K562 (cell line): ENCODE measurements around the gene MRPL37. TPM values are rescaled to one million over a fixed set of nuclear protein-coding genes. Genes with fewer than 3 reads are reported as not detected.

Experiments used
- ATAC-seq: fragments of 200-7000 bp; cut with Tn5 transposase; 3 replicates; pipeline ENCODE4 v1.9.1; 2020; ENCODE audit warnings: moderate library complexity
- BruUV-seq: library from RNA; stranded (reverse); fragments of 400-500 nt; replicated peaks from 2 replicates; lab custom pipeline; 2021; lab: Mats Ljungman, UMichigan
- CTCF ChIA-PET: fragments of 300-600 bp; formaldehyde crosslinking; extraction: SDS; loops from one replicate; lab custom pipeline; 2021; ENCODE audit warnings: low intra/inter-chr PET ratio; lab: Yijun Ruan, JAX
- POLR2A ChIA-PET: fragments of 300-600, 350-650 bp; sonication (Branson Sonifier 250); formaldehyde crosslinking; extraction: SDS; loops from one replicate; lab custom pipeline; 2021; ENCODE audit warnings: antibody characterized with exemption, inconsistent platforms; lab: Yijun Ruan, JAX
- DNase-seq, 4 experiments: peaks; one replicate each; pipeline versions ENCODE4 v3.0.0 to v3.0.0-alpha.2; 2011 to 2018; ENCODE audit warnings: low spot score in 3 of 4, mixed read lengths in 3 of 4; ENCODE audit errors: extremely low read depth in 1 of 4
- FAIRE-seq: peaks from 2 replicates; lab custom pipeline; 2011; peaks lifted over from hg19 to GRCh38; lab: Jason Lieb, UNC
- H2AFZ ChIP-seq: 2 replicates; pipeline ENCODE4 v1.6.0; 2011; ENCODE audit warnings: low read depth, low read length, control low read depth, inconsistent platforms
- H3K27ac ChIP-seq: fragments of 200-600 bp; 3 replicates; pipeline ENCODE4 v1.8.0; 2011; ENCODE audit warnings: low read depth, mild to moderate bottlenecking, control low read depth, inconsistent platforms, low read length, moderate library complexity, mixed read lengths; ENCODE audit errors: extremely low read depth
- H3K27me3 ChIP-seq, 2 experiments: fragments of 300-600 bp in 1 of 2; 2 replicates in 1 of 2; 3 replicates in 1 of 2; pipeline versions ENCODE4 v1.6.0 to v1.8.0; 2011; ENCODE audit warnings: inconsistent platforms in 2 of 2, low read length in 2 of 2, mild to moderate bottlenecking in 1 of 2, mixed read lengths in 1 of 2, moderate library complexity in 1 of 2; ENCODE audit not compliant: control insufficient read depth in 2 of 2, insufficient read depth in 2 of 2
- H3K36me3 ChIP-seq: fragments of 300-600 bp; 3 replicates; pipeline ENCODE4 v1.8.0; 2011; ENCODE audit warnings: mild to moderate bottlenecking, low read length, inconsistent platforms; ENCODE audit not compliant: control insufficient read depth, insufficient read depth
- H3K4me1 ChIP-seq, 2 experiments: fragments of 200-600 bp in 1 of 2; replicated peaks in 1 of 2; 2 replicates in 1 of 2; 3 replicates in 1 of 2; pipeline versions ENCODE4 v1.5.1 to v1.8.0; 2011; ENCODE audit warnings: inconsistent platforms in 2 of 2, low read length in 2 of 2, mild to moderate bottlenecking in 1 of 2, mixed read lengths in 1 of 2, moderate library complexity in 1 of 2; ENCODE audit not compliant: control insufficient read depth in 2 of 2, insufficient read depth in 2 of 2
- H3K4me2 ChIP-seq: 2 replicates; pipeline ENCODE4 v1.6.1; 2011; ENCODE audit warnings: low read length, control low read depth, inconsistent platforms, mixed read lengths; ENCODE audit not compliant: insufficient read depth
- H3K4me3 ChIP-seq: fragments of 200-600 bp; sonication (generic), shearing (Covaris generic); 2 replicates; pipeline ENCODE4 v1.5.1; 2016; ENCODE audit warnings: control low read depth, inconsistent platforms
- H3K79me2 ChIP-seq: fragments of 200-600 bp; 3 replicates; pipeline ENCODE4 v1.8.0; 2011; ENCODE audit warnings: low read length, inconsistent platforms; ENCODE audit not compliant: control insufficient read depth, insufficient read depth
- H3K9ac ChIP-seq, 2 experiments: 2 replicates each; pipeline versions ENCODE4 v1.6.0 to v1.6.1; 2011; ENCODE audit warnings: low read depth in 2 of 2, low read length in 2 of 2, control low read depth in 1 of 2, inconsistent platforms in 1 of 2, mild to moderate bottlenecking in 1 of 2, mixed read lengths in 1 of 2; ENCODE audit not compliant: insufficient read depth in 1 of 2
- H3K9me1 ChIP-seq: one replicate; pipeline ENCODE4 v1.6.0; 2011; ENCODE audit warnings: inconsistent platforms, mild to moderate bottlenecking, low read length, moderate library complexity; ENCODE audit not compliant: control insufficient read depth, insufficient read depth
- H3K9me3 ChIP-seq: replicated peaks from 2 replicates; pipeline ENCODE4 v1.5.1; 2011; ENCODE audit warnings: low read depth, low read length, inconsistent platforms; ENCODE audit not compliant: control insufficient read depth, insufficient read depth
- H4K20me1 ChIP-seq: replicated peaks from 2 replicates; pipeline ENCODE4 v1.6.1; 2011; ENCODE audit warnings: low read length, inconsistent platforms, mixed read lengths; ENCODE audit not compliant: control insufficient read depth, insufficient read depth
- CHCHD3 ChIP-seq: fragments of 250-450 bp; sonication (Bioruptor Pico); IDR thresholded peaks from 2 replicates; pipeline ENCODE4 v2.1.2; 2022; ENCODE audit warnings: mild to moderate bottlenecking
- NCOA2 ChIP-seq, 2 experiments: fragments of 450-650 bp; IDR thresholded peaks; 2 replicates each; pipeline ENCODE4 v1.6.1; 2018; ENCODE audit warnings: mild to moderate bottlenecking in 2 of 2, moderate library complexity in 1 of 2; ENCODE audit not compliant: partially characterized antibody in 2 of 2
- PHTF2 ChIP-seq: fragments of 250-450 bp; sonication (Bioruptor Pico); IDR thresholded peaks from 2 replicates; pipeline ENCODE4 v1.5.0; 2021; ENCODE audit warnings: mild to moderate bottlenecking
- POLR2H ChIP-seq: IDR thresholded peaks from 2 replicates; pipeline ENCODE4 v1.6.1; 2016; ENCODE audit warnings: missing genetic modification characterization, low read depth, mild to moderate bottlenecking, control low read depth, missing compliant biosample characterization, moderate library complexity
- ZFPM2 ChIP-seq: fragments of 250-450 bp; sonication (Bioruptor Pico); IDR thresholded peaks from 2 replicates; pipeline ENCODE4 v1.5.1; 2022; ENCODE audit warnings: mild to moderate bottlenecking
- ZNF140 ChIP-seq: fragments of 250-450 bp; sonication (Bioruptor Pico); IDR thresholded peaks from 2 replicates; pipeline ENCODE4 v1.8.0; 2021; ENCODE audit warnings: moderate library complexity, mild to moderate bottlenecking, inconsistent platforms
- ZNF354B ChIP-seq: fragments of 250-450 bp; sonication (Bioruptor Pico); IDR thresholded peaks from 2 replicates; pipeline ENCODE4 v1.4.0; 2020
- ZNF695 ChIP-seq: fragments of 450-650 bp; formaldehyde crosslinking; IDR thresholded peaks from 2 replicates; pipeline ENCODE4 v1.4.0; 2020; ENCODE audit warnings: mild to moderate bottlenecking, moderate library complexity
- ZNF75A ChIP-seq: fragments of 450-650 bp; formaldehyde crosslinking; IDR thresholded peaks from 2 replicates; pipeline ENCODE4 v1.4.0; 2020; ENCODE audit warnings: mild to moderate bottlenecking
- WGBS: fragments of 100-300 bp; shearing (Covaris generic); methylation state at CpG from one replicate; pipeline ENCODE4 v1.1.6; 2016; ENCODE audit warnings: low coverage, mixed read lengths; ENCODE audit not compliant: insufficient coverage; ENCODE audit errors: missing lambda C conversion rate; 5-methylcytosine and 5-hydroxymethylcytosine counted together
- in situ Hi-C: fragments of 300-500 bp; cut with MboI; formaldehyde crosslinking; loops from 4 replicates; pipeline ENCODE4 v1.15.0; 2018; ENCODE audit warnings: inconsistent platforms, mixed read lengths
- intact Hi-C: fragments of 100-400 bp; cut with micrococcal nuclease; formaldehyde crosslinking; loops from 2 replicates; pipeline ENCODE4 v1.14.2; 2022
- polyA plus RNA-seq, 8 experiments: library from polyadenylated mRNA; depleted of rRNA in 4 of 8; stranded (reverse) in 5 of 8; unstranded in 3 of 8; fragments of >200 nt; fragmentation: Nextera tagmentation in 2 of 8; fragmentation: Illumina TruSeq in 1 of 8; extraction: Ambion mirVana in 2 of 8; extraction: Trizol in 1 of 8; gene quantifications; 2 replicates each; pipeline versions ENCODE4 v1.2.1 to v1.2.3, GENCODE V29; 2011 to 2014; ENCODE audit warnings: inconsistent platforms in 1 of 8, missing spikeins in 1 of 8
- total RNA-seq, 7 experiments: library from RNA; depleted of rRNA in 6 of 7; stranded (reverse); fragments of >200 nt in 6 of 7; fragmentation: Illumina TruSeq in 2 of 7; extraction: Trizol in 2 of 7; gene quantifications; 2 replicates each; pipeline versions ENCODE4 v1.2.1 to v1.2.3, GENCODE V29; 2011 to 2021; ENCODE audit warnings: low replicate concordance in 1 of 7
- TF ChIP-seq, protein P1 (sequence below): IDR thresholded peaks from 3 replicates; pipeline ENCODE4 v1.6.1; 2011; ENCODE audit warnings: borderline replicate concordance, mild to moderate bottlenecking; ENCODE audit not compliant: insufficient read length, insufficient read depth
- TF ChIP-seq, protein P2 (sequence below): fragments of 450-650 bp; conservative IDR thresholded peaks from 2 replicates; pipeline ENCODE4 v1.6.1; 2016; ENCODE audit warnings: missing genetic modification characterization, low read depth, mild to moderate bottlenecking, missing compliant biosample characterization, moderate library complexity
- TF ChIP-seq, protein P3 (sequence below): fragments of 250-450 bp; sonication (Bioruptor Pico); IDR thresholded peaks from 2 replicates; pipeline ENCODE4 v1.5.0; 2020; ENCODE audit warnings: mild to moderate bottlenecking

The MRPL37 gene
- total and polyA plus RNA-seq, 9 of the 15 experiments (the other 6 are each of a cell fraction or from before 2014, with no cell fraction given): 52.2 to 303 (median 180) TPM

DNA sequence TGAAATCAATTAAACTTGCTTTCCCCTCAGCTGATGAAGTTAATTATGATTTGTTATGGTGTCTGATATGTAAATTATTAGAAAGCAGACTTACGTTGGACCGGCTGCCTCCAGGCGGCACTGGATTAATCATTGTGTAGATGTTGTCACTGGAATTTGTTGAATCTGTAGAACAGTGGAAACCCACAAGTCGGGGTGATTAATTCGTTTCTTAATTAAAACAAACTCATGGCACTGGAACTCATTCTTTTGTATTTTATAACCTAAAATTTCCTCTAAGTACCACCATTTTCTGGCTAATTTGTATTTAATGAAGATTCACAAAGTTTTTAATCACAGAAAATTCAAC lies 39.0 kb downstream of the MRPL37 start:
- Histone ChIP-seq H3K9me1 (no peaks in the 10 kb centered on the region), H3K4me3 (no peak overlapping the region), H4K20me1 (0 out of 2 replicates have a peak, but pooled peaks cover 3% of the 10 kb centered on the region), H3K4me1 (no peaks in the 10 kb centered on the region), H3K9ac (no peak overlapping the region), H3K79me2 (no peaks in the 10 kb centered on the region), H2AFZ (no peak overlapping the region), H3K9me3 (no peaks in the 10 kb centered on the region), H3K27ac (no peak overlapping the region), H3K4me2 (no peak overlapping the region), H3K27me3 (no peaks in the 10 kb centered on the region), H3K36me3 (peaks cover 71% of the 10 kb centered on the region)
- CTCF ChIA-PET: no interaction called here
- in situ Hi-C loops: no loop called here
- BruUV-seq: no TSS peak
- whole genome bisulfite sequencing: 86% methylated on average over 5 of the region's 5 CpGs
- FAIRE-seq (no peak), ATAC-seq (no peak), DNase-seq (no peak)
- TF ChIP-seq, protein P1, sequence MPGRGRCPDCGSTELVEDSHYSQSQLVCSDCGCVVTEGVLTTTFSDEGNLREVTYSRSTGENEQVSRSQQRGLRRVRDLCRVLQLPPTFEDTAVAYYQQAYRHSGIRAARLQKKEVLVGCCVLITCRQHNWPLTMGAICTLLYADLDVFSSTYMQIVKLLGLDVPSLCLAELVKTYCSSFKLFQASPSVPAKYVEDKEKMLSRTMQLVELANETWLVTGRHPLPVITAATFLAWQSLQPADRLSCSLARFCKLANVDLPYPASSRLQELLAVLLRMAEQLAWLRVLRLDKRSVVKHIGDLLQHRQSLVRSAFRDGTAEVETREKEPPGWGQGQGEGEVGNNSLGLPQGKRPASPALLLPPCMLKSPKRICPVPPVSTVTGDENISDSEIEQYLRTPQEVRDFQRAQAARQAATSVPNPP: no peak
- TF ChIP-seq, protein P2, sequence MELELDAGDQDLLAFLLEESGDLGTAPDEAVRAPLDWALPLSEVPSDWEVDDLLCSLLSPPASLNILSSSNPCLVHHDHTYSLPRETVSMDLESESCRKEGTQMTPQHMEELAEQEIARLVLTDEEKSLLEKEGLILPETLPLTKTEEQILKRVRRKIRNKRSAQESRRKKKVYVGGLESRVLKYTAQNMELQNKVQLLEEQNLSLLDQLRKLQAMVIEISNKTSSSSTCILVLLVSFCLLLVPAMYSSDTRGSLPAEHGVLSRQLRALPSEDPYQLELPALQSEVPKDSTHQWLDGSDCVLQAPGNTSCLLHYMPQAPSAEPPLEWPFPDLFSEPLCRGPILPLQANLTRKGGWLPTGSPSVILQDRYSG: no peak
- no peak for TF ChIP-seq ZNF75A (CRISPR knock-in tag)
- no peak for TF ChIP-seq CHCHD3
- TF ChIP-seq PHTF2: no peak
- TF ChIP-seq POLR2H (tag): no peak
- no peak for TF ChIP-seq NCOA2 (IDR thresholded peaks at IDR 0.05; ENCODE audit: partially characterized antibody in 2 of 2)
- TF ChIP-seq, protein P3, sequence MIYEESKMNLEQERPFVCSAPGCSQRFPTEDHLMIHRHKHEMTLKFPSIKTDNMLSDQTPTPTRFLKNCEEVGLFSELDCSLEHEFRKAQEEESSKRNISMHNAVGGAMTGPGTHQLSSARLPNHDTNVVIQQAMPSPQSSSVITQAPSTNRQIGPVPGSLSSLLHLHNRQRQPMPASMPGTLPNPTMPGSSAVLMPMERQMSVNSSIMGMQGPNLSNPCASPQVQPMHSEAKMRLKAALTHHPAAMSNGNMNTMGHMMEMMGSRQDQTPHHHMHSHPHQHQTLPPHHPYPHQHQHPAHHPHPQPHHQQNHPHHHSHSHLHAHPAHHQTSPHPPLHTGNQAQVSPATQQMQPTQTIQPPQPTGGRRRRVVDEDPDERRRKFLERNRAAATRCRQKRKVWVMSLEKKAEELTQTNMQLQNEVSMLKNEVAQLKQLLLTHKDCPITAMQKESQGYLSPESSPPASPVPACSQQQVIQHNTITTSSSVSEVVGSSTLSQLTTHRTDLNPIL (CRISPR knock-in tag): no peak
- no peak for TF ChIP-seq ZFPM2 (CRISPR knock-in tag)
- no peak for TF ChIP-seq ZNF695
- no peak for TF ChIP-seq ZNF140 (CRISPR knock-in tag)
- no peak for TF ChIP-seq ZNF354B
- intact Hi-C loops: no loop called here
- POLR2A ChIA-PET: interaction anchor here (0.9 to 1.2 kb wide), 3 partner anchors 9 to 11 kb away, joined by 3 to 4 read pairs (median 3); no protein-coding TSS in a partner anchor
